Activated CD8-positive, alpha-beta memory T cell treated with anti-CD3 and anti-CD28 coated beads, Interleukin-2, amount 50 U/mL, for 48 hours (primary cell): ENCODE data around the gene ZNF699.

Experiments
- DNase-seq: peaks from one replicate; pipeline ENCODE4 v3.0.0-alpha.2; 2020

The ZNF699 gene

DNA sequence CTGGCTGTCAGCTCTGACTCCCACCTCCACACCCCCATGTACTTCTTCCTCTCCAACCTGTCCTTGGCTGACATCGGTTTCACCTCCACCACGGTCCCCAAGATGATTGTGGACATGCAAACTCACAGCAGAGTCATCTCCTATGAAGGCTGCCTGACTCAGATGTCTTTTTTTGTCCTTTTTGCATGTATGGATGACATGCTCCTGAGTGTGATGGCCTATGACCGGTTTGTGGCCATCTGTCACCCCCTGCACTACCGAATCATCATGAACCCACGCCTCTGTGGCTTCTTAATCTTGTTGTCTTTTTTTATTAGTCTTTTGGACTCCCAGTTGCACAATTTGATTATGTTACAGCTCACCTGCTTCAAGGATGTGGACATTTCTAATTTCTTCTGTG lies 58.4 kb downstream of the ZNF699 start:
- DNase-seq, result no peak

DNA sequence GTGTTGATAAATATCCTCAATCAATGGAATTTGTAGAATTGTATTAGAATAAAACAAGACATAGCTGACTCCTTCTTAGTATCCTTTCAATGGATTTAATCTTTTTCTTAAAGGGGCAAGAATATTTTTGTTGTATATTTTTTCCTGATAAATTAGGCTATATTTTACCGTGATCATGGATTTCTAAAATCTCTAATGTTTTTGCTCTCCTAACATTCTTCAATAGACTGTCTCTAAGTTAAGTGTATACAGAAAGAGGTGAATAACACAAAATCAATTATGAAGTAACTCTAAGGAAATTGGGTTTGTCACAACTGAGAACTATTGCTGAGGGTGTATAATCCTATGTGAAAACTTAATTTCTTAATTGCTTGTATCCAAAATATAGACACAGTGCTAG lies 59.0 kb downstream of the ZNF699 start, which contains the start of gene OR7E24:
Gene OR7E24 (plus strand): TSS at position 301 of the 400 bp plus-strand sequence. CDS start 114 bp downstream, outside the sequence.
- no peak for DNase-seq
